EH (cell line): Measurements from ENCODE around the gene IL31.

ENCODE experiments used
- DNase-seq: peaks from one replicate; pipeline ENCODE4 v3.0.0-alpha.2; 2015; ENCODE audit warnings: low read depth

Gene IL31

GRCh38 chr12:122126713-122127597 lies 47.1 kb downstream of the IL31 start:
- DNase-seq = no peak

GRCh38 chr12:122126342-122126635 lies 47.7 kb downstream of the IL31 start:
- DNase-seq = no peak

DNA sequence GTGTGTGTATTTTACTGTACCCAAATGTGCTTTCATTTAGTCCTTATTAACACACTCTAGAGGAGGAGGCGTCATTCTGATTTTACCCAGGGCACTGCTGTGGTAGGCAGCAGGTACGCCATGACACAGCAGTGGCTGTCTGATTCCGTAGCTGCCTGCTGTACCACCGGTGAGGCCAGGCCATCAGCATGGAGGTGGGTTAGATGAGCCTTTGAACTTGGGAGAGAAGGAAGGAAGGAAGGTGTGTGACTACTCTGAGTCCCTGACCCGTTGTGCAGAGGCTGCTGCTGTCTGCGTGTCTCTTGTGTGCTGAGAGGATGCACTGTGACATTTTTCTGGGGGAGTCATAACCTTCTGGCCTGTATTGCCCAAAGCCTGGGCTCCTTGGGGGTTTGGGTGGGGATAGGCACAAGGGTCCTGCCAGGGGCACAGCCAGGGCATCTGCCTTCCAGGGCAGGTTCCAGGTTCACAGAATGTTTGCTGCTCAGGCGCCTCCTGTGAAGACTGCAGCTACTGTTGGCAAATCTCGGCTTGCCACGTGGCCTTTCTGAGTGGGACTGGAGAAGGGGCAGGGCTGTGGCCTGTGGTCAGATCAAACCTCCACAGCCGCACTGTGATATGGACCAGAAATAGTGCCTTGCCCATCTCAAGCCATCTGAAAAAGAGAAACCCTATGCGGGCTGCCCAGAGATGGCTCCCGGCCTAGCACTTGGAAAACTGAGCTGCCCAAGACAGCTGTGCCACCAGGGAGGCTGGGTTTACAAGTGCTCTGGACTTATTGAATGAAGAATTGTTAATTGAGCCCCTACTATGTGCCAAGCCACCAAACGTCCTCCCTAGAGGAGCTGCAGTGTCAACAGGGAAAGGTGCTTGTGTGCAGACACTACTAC lies 48.3 kb downstream of the IL31 start:
- DNase-seq = no peak

- no peak for DNase-seq
Measured at GRCh38 chr12:122124370-122124769, 49.7 kb downstream of the IL31 start.

DNA sequence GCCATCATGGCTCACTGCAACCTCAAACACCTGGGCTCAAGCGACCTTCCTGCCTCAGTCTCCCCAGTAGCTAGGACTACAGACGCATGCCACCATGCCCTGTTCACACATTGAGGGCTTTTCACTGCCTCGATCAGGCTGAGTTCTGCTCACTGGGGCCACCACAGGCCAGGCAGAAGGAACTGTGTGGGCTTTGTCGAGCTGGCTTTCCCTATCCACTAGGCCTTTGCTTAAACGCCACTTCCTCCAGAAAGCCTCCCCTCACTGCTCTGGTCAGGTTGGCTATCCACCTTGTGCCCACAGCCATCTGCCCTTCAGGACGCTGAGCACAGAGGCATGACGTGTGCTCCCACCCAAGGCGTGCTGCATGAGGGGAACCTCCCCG lies 50.3 kb downstream of the IL31 start:
- no peak for DNase-seq

- DNase-seq = peak; percentile 73
Measured at GRCh38 chr12:122123051-122123760, 50.8 kb downstream of the IL31 start.
